ENCODE results near the gene DOCK3.
A peak's percentile ranks its signal among the peaks of the same experiment; 100 is the strongest.
"Not testable (repeated sequence)": the region's sequence is repeated elsewhere in the genome, so short reads cannot be mapped to it uniquely, and the experiment has no call there.

Gene DOCK3

DNA sequence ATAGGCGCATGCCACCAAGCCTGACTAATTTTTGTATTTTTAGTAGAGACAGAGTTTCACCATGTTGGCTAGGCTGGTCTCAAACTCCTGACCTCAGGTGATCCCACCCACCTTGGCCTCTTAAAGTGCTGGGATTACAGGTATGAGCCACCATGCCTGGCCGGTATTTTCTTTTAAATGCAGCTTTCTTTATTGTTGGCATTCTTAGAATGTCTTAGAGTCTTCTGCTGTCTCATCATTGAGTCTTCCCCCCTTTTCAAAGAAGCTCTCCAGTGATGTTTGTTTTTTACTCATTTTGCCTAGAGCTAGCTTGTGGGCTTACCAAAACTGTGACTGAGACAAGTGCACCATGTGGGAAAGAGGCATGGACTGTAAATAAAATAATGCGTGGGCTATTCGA lies 13.9 kb downstream of the DOCK3 start:
- DNase-seq, result not testable (repeated sequence)

DNA sequence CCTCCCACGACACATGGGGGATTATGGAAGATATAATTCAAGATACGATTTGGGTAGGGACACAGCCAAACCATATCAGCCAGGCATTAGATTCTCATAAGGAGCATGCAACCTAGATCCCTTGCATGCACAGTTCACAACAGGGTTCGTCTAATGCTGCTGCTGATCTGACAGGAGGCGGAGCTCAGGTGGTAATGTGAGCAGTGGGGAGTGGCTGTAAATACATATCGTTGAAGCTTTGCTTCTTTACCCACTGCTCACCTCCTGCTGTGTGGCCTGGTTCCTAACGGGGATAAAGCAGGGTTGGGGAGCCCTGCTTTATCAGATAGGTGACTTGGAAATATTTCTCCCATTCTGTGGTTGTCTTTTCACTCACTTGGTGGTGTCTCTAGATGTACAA lies 14.8 kb downstream of the DOCK3 start:
- no peak for DNase-seq

DNA sequence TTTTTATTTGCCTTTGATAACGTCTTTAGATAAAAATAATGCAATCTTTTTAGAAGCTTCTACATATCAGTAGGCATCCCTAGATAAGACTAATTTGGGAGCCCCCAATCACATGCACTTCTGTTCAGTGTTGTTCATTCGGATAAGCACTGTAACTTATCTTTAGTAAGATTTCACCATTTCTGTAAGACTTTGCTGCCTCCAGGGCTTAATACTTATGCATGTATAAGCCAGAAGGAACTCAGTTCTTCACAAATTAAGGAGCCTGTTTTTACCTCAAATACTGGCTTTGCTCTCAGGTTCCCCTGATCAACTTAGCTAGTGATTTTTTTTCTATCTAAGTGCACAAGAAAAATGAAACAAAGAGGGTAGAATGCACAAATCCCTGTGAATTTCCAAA lies 20.3 kb downstream of the DOCK3 start:
- no peak for DNase-seq

DNA sequence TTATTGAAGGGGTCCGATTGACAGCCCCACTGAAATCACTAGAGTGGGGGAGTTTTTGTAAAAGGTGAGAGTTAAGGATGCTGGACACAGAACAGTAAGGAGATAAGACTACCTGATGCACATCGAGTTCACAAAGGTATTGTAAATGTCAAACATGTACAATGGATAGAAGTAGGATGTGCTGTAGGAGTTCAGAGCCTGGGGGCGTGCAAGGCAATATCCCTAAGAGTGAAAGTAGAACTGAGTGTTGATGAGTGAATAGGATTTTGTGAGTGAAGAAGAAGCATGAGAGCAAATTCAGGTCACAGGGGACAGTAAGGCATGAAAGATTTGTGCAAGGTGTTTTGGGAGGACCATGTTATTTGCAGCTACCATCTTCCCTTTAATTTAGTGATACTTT lies 21.5 kb downstream of the DOCK3 start:
- DNase-seq, result no peak

DNA sequence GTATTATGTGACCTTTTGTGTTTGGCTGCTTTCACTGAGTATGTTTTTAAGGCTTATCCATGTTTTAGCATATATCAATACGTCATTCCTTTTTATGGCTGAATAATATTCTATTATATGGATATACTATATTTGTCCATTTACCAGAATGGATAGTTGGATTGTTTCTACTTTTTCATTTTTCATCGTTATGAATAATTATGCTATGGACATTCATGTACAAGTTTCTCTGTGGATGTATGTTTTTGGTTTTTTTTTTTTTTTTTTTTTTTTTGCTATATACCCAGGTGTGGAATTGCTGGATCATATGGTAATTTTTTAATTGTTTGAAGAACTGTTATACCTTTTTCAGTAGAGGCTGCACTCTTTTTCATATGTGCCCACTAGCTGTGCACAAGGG lies 23.5 kb downstream of the DOCK3 start:
- DNase-seq, result no peak

DNA sequence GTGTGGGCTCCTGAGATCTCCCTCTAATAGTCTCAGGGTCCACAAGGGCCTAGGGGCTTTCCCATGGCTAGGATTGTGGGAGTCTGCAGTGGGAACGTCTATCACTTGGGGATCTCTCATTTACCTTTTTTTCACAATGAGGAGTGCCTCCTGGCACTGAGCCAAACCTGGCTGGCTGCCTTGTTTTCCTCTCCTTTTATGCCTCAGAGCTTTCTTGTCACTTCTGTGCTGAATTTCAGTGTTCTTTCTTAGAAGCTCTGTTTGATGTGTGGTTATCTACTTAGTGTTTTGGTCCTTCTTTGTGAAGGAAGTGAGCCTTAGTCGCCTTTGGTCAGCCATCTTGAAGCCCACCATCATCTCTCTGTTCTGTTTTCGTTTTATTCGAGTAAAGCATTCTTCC lies 33.9 kb downstream of the DOCK3 start:
- DNase-seq, result peak; percentile 13

DNA sequence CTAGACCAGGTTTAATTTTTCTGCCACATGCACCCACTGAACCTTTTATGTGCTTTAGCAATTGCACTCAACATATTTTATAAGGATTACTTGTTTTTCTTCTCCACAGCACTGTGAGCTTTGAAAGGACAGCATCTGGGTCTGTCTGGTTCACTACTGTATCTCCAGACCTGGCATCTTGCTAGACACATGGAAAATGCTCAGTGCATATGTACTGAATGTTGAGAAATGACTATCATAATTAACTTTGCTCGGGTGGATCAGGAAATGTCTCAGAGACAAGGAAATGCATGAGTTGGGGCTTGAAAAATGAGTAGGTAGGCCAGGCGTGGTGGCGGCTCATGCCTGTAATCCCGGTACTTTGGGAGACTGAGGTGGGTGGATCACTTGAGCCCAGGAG lies 40.2 kb downstream of the DOCK3 start:
- no peak for DNase-seq

DNA sequence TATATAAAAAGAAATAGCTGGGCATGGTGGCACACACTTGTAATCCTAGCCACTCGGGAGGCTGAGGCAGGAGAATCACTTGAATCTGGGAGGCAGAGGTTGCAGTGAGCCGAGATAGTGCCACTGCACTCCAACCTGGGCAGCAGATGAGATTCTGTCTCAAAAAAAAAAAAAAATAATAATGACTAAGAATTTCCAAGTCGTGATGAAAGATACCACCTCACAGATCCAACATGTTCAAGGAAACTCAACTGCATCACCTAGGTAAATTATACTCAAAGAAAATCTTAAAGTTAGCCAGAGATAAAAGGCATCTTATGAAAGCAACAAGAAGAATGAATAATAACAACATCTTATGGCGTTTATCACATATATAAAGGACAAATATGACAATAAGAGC lies 50.1 kb downstream of the DOCK3 start:
- DNase-seq, result no peak

DNA sequence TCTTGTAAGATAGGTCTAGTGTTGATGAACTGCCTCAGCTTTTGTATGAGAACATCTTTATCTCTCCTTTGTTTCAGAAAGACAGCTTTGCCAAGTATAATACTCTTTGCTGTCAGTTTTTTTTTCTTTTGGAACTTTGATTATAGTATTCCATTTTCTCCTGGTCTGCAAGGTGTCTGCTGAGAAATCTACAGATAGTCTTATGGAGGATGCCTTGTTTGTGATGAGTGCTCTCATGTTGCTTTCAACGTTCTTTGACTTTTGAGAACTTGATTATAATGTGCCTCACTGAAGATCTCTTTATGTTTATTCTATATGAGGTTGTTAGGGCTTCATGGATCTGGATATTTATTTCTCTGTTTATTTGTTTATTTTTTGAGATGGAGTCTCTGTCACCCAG lies 60.3 kb downstream of the DOCK3 start:
- DNase-seq, result no peak

DNA sequence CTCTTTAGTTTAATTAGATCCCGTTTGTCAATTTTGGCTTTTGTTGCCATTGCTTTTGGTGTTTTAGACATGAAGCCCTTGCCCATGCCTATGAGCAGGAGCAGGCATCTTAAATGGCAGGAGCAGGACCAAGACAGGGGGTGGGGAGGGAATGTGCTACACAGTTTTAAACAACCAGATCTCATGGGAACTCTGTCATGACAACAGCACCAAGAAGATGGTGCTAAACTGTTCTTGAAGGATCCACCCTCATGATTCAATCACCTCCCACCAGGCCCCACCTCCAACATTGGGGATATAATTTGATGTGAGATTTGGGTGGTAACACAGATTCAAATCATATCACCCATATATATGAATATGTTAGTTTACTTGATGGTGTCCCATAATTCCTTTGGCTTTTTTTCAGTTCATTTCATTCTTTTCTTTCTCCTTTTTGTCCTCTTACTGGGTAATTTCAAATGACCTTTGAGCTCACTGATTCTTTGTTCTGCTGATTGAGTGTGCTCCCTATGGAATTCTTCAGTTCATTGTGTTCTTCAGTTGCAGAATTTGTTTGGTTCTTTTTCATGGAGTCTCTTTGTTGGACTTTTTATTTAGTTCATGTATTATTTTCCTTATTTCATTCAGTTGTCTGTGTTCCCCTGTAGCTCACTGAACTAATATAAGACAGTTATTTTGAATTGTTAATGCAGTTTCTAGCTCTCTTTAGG lies 62.6 kb downstream of the DOCK3 start:
- no peak for DNase-seq

DNA sequence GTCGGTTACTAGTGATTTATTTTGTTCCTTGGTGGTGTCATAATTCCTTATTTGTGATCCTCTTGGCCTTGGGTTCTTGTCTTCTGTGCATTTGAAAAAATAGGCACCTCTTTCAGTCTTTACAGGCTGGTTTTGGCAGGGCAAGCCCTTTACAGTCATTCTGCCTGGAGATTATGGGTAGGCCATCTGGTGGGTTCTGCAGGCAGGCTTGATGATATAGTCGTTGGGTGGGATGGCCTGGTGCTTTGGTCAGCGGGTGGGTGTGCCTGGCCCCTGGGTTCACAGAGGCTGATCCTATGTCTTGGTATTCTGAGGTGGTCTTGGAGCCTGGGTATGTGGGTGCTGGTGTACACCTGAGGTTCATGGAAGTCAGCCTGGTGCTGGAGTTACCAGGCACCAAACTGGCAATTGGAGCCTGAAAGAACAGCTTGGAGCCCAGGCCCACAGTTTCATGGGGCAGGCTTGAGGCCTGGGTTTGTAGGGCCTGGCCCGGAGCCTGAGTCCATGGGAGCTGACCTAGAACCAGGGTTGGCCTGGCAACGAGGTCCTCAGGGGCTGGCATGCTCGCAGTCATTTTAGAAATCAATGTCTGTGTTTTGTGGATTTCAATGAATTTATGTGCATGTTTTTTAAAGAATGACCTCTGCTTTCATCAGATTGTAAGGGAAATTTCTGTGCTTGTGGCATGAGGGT lies 63.3 kb downstream of the DOCK3 start:
- no peak for DNase-seq

DNA sequence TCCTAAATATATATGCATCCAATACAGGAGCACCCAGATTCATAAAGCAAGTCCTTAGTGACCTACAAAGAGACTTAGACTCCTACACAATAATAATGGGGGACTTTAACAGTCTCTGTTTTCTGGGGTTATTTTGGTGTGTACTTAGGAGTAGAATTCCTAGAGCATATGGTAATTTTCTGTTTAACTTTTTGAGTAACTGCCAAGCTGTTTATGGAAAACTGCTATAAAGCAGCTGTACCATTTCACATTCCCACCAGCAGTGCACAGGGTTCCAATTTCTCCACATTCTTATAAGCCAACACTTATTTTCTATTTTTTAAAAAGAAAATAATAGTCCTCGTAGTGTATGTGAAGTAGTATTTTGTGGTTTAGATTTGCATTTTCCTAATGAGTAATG lies 68.9 kb downstream of the DOCK3 start:
- DNase-seq, result no peak

DNA sequence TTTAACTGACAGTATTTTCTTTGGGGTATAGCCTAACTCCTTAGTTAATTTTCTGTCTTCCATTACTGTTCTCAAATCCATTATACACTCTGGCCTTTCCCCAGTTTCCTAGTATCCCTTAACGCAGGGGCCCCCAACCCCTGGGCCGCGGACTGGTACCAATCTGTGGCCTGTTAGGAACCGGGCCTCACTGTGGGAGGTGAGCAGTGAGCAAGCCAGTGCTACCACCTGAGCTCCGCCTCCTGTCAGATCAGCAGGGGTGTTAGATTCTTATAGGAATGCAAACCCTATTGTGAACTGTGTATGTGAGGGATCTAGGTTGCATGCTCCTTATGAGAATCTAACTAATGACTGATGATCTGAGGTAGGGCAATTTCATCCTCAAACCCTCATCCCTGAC lies 75.1 kb downstream of the DOCK3 start:
- DNase-seq, result no peak

DNA sequence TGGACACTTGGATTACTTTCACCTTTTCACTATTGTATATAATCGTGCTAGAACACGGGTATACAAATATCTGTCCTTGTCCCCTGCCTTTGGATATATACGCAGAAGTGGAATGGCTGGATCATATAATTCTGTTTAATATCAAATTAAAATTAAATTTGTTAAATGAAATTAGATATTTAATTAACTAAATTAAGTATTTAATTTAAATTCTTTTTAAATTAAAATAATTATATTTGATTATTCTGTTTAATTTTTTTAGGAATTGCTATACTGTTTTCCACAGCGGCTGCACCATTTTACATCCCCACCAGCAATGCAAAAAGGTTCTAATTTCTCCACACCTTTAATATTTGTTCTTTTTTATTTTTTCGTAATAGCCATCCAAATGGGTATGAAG lies 84.3 kb downstream of the DOCK3 start:
- no peak for DNase-seq

DNA sequence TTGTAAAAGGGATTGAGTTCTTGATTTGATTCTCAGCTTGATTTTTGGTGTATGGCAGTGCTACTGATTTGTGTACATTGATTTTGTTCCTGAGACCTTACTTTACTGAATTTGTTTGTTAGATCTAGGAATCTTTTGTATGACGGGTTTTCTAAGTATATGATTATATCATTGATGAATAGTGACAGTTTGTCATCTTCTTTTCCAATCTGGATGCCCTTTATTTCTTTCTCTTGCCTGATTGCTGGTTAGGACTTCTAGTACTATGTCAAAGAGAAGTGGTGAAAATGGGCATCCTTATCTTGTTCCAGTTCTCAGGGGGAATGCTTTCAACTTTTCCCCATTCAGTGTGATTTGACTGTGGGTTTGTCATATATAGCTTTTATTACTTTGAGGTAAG lies 103.0 kb downstream of the DOCK3 start:
- DNase-seq, result no peak

DNA sequence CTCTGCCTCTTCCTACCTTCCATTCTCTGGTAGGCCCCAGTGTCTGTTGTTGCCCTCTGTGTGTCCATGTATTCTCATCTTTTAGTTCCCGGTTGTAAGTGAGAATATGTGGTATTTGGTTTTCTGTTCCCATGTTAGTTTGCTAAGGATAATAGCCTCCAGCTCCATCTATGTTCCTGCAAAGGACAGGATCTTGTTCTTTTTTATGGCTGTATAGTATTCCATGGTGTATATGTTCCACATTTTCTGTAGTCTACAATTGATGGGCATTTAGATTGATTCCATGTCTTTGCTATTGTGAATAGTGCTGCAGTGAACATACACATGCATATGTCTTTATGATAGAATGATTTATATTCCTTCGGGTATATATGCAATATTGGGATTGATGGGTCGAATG lies 107.0 kb downstream of the DOCK3 start:
- not testable (repeated sequence) for DNase-seq

DNA sequence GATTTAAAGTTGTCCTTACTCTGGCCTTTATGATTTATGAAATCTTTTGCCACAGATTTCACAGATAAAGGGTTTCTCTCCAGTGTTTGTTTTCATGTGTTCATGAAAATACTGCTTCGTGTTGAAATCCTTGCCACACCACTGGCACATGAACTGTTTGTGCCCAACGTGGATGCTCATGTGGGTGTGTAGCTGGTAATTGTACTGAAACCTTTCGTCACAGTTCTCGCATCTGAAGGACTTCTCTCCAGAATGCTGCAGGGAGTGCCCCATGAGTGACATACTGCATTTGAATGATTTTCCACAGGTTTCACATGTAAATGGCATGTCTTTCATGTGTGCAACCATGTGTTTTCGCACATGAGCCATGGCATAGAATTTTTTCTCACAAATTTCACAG lies 111.9 kb downstream of the DOCK3 start:
- no peak for DNase-seq

DNA sequence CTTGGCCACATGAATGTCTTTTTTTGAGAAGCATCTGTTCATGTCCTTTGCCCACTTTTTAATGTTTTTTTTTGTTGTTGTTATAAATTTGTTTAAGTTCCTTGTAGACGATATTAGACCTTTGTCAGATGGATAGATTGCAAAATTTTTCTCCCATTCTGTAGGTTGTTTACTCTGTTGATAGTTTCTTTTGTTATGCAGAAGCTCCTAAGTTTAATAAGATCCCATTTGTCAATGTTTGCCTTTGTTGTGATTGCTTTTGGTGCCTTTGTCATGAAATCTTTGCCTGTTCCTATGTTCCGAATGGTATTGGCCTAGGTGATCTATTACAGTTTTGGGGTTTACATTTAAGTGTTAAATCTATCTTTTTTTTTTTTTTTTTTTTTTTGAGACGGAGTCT lies 116.2 kb downstream of the DOCK3 start:
- DNase-seq, result not testable (repeated sequence)

DNA sequence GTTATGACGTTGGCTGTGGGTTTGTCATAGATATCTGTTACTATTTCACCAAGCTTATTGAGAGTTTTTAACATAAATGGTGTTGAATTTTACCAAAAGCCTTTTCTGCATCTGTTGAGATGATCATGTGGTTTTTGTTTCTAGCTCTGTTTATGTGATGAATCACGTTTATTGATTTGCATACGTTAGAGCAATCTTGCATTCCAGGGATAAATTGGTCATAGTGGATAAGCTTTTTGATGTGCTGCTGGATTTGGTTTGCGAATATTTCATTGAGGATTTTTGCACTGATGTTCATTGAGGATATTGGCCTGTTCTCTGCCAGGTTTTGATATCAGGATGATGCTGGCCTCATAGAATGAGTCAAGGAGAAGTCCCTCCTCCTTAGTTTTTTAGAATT lies 117.8 kb downstream of the DOCK3 start:
- DNase-seq, result no peak

DNA sequence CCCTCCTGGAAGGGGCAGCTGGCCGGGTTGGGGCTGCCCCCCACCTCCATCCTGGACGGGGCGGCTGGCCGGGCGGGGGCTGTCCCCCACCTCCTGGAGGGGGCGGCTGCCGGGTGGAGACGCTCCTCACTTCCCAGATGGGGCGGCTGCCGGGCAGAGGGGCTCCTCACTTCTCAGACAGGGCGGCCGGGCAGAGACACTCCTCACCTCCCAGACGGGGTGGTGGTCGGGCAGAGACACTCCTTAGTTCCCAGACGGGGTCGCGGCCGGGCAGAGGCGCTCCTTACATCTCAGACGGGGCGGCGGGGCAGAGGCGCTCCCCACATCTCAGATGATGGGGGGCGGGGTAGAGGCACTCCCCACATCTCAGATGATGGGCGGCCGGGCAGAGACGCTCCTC lies 129.1 kb downstream of the DOCK3 start:
- DNase-seq, result not testable (repeated sequence)

DNA sequence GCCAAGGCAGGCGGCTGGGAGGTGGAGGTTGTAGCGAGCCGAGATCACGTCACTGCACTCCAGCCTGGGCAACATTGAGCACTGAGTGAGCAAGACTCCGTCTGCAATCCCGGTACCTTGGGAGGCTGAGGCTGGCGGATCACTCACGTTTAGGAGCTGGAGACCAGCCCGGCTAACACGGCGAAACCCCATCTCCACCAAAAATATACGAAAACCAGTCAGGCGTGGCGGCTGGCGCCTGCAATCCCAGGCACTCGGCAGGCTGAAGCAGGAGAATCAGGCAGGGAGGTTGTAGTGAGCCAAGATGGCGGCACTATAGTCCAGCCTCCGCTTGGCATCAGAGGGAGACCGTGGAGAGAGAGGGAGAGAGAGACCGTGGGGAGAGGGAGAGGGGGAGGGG lies 129.6 kb downstream of the DOCK3 start:
- not testable (repeated sequence) for DNase-seq

DNA sequence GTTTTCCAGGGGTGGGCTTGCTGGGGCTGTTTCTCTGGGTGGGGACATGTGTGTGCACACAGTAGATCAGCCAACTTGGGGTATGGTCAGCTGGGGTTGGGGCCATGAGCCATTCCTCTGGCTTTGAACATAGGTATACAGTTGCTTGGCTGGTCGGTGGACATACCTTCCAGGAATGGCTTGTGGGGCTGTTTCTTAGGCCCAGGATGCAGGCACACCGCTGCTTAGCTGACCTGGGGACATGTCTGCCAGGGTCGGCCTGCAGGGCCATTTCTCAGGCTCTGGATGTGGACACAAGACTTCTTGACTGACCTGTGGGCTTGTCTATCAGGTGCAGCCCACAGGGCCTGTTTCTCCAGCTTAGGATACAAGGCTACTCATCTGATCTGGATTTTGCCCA lies 130.6 kb downstream of the DOCK3 start:
- DNase-seq, result no peak

DNA sequence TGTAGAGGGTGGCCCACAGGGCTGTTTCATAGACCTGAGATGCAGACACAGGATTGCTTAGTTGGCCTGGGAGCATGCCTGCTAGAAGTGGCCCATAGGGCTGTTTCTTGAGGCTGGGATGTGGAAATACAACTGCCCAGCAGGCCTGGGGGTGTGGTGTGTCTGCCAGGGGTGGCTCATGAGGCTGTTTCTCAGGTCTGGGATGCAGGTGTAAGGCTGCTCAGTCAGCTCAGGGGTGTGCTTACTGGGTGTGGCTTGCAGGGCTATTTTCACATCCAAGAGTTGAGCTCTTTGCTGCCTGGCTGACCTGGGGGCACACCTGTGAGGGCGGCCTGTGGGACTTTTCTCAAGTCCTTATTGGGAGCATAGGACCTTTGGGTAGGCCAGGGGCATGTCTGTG lies 131.3 kb downstream of the DOCK3 start:
- DNase-seq, result no peak

DNA sequence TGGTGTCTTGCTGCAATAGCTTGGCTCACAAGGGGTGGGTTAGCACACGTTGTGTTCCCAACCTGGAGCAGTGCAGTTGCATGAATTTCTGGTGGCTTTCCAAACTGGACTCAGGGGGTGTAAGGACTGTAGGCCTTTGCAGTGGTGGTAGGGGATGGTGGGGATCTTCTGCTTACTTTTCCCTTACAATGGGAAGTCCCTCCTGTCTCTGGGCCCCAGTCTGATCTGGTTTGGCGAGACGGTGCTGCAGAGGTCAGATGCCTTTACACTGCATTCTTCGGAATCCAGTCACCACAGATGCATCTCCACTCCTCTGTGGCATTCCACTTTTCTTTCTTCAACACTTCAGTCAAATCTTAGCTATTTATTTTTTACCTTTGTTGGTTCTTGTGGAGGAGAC lies 132.1 kb downstream of the DOCK3 start:
- no peak for DNase-seq

DNA sequence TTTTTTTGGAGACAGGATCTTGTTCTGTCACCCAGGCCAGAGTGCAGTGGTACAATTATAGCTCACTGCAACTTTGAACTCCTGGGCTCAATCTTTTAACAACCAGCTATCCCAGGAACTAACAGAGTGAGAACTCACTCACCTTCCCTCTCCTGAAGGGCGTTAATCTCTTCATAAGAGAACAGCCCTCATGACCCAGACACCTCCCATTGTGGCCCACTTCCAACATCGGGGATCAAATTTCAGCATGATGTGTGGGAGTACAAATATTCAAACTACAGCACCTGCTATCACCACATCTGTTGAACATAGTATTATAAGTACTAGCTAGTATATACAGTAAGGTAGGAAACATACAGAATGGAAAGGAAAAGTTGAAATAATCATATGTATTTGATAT lies 132.5 kb downstream of the DOCK3 start:
- DNase-seq, result no peak

Data from stimulated activated CD4-positive, alpha-beta T cell treated with anti-CD3 and anti-CD28 coated beads, Interleukin-4, amount 100 ng/mL, for 1 hour (primary cell).